GM19328 (cell line): ENCODE measurements around the gene TBCD.
"Not testable (repeated sequence)": the region's sequence is repeated elsewhere in the genome, so short reads cannot be mapped to it uniquely, and the experiment has no call there.

ENCODE experiments used
- ATAC-seq: cut with Tn5 transposase; IDR thresholded peaks from one replicate; pipeline ENCODE4 v1.9.1; 2021; ENCODE audit warnings: mild to moderate bottlenecking, moderate library complexity; ENCODE audit not compliant: unreplicated experiment

The TBCD gene

DNA sequence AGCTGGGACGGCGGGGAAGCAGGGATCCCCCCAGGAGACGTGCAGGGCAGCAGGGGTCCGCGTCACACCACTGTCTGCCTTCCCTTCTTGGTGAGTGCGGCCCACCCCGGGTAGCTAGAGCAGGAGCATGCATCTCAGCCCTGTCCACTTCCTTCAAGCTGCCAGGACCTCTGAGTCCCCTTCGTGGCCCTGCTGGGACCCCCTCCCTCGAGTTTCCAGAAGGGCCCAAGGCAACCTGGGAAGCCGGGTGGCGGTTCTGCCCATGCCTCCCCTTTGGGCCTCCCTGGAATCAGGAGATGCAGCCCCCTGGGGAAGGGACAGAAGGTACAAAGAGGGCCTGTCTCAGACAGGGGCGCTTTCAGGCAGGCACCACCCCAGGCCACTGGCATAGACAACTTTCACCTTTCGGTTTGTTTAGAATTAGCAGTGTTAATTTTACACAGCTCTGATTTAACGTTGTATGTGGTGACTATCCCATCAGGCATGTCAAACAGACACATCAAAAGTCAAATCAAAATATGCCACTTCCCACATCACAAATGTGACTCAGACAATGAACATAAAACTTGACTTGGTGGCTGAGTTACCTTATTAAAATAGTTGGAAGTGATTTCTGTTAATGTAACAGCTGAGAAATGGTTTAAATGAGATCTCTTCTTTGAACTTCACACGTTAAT lies 233.0 kb downstream of the TBCD start:
- ATAC-seq, result no peak

DNA sequence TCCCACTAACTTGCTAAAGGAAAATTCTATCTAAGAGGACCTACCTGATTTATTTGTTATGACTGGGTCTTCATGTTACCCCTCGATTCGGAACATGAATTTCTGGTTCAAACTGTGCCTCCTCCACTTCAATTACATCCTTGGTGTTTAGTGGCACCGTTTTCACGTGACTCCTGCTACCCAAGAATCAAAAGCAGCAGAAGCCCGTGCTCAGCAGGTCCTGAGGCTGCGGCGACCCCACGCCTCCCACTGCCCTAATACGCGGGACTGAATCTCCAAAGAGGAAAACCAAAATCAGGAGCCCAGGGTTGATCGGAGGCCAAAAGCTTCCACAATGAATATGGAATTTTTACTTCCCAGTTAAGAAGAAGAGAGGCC lies 233.6 kb downstream of the TBCD start:
- ATAC-seq, result no peak

DNA sequence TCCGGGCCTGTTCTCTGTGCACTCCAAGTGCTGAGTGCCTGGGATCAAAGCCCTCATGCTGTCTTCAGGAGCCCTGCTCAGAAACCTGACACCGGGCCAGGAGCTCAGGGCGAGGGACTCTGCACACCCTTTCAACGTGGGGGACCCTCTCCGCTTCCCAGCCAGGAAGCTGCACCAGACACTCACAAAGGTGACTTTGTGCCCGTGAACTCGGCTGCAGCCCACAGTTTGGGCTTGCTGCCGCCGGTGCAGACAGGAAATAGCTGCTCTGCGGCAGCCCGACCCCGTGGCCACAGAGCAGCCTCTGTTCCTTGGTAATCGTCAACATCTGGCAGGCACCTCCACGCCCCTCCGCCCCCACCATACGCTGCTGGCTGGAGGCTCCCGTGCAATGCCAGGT lies 234.1 kb downstream of the TBCD start:
- no peak for ATAC-seq

DNA sequence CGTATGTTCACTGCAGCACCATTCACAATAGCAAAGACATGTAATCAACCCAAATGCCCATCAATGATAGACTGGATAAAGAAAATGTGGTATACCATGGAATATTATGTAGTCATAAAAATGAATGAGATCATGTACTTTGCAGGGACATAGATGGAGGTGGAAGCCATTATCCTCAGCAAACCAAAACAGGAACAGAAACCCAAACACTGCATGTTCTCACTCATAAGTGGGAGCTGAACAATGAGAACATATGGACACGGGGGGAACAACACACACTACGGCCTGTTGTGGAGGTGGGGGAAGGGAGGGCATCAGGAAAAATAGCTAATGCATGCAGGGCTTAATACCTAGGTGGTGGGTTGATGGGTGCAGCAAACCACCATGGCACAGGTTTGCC lies 237.2 kb downstream of the TBCD start:
- not testable (repeated sequence) for ATAC-seq

DNA sequence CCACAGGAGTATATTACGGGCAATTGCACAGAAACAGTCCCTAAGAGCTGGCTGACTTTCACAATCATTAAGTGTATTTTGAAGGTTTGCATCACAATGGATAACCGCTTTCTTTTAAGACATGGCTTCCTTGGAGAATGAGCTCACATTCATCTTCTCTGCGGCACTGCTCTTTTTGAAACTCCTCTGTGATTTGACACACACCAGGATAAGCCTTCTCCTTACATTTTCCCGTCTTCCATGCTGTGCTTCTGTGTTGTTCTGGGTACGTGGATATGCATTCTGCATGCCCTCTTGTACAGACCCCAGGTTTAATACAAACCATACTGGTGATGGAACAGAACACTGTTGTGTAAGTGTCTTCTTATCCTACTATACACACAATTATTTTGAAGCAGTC lies 238.0 kb downstream of the TBCD start:
- no peak for ATAC-seq

DNA sequence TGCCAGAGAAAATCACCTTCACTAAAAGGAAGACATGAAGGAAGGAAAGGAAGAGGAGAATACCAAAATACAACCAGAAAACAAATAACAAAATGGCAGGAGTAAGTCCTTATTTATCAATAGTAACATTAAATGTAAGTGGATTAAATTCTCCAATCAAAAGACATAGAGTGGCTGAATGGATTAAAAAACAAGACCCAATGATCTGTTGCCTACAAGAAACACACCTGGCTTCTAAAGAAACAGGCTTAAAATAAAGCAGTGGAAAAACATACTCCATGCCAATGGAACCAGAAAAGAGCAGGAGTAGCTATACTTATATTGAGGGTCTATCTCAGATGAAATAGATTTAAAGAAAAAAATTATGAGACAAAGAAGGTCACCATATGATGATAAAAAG lies 241.1 kb downstream of the TBCD start:
- no peak for ATAC-seq
